GM19455 (cell line): ENCODE measurements around the gene PLEKHA3.
"Not testable (repeated sequence)": the region's sequence is repeated elsewhere in the genome, so short reads cannot be mapped to it uniquely, and the experiment has no call there.

Experiments used
- ATAC-seq: cut with Tn5 transposase; IDR thresholded peaks from one replicate; pipeline ENCODE4 v1.9.1; 2021; ENCODE audit not compliant: unreplicated experiment

PLEKHA3 gene

GRCh38 chr2:178480227-178481181 lies at the start of gene PLEKHA3:
Gene PLEKHA3 (plus strand): TSS chr2:178480457. CDS start chr2:178480870, 413 bp downstream.
- ATAC-seq = peak; percentile 72

- ATAC-seq = no peak
Measured at GRCh38 chr2:178436662-178437061, 43.6 kb upstream of the PLEKHA3 start.

GRCh38 chr2:178441426-178441825 lies 38.8 kb upstream of the PLEKHA3 start:
- no peak for ATAC-seq

- no peak for ATAC-seq
Measured at GRCh38 chr2:178448968-178449661, 31.1 kb upstream of the PLEKHA3 start.

- peak; percentile 9 for ATAC-seq
Measured at GRCh38 chr2:178449700-178450523, 30.3 kb upstream of the PLEKHA3 start.

GRCh38 chr2:178450524-178450773 lies 29.8 kb upstream of the PLEKHA3 start:
- peak; percentile 55 for ATAC-seq

GRCh38 chr2:178450774-178451525 lies 29.3 kb upstream of the PLEKHA3 start, which contains the start of the genes PJVK and PRKRA:
Gene PJVK (plus strand): TSS chr2:178451378. CDS start chr2:178453410, 2,032 bp downstream.
Gene PRKRA (minus strand): TSS chr2:178451175. CDS start chr2:178451030, 145 bp downstream.
- ATAC-seq = peak; percentile 84

GRCh38 chr2:178452334-178452733 lies 27.9 kb upstream of the PLEKHA3 start:
- no peak for ATAC-seq

- ATAC-seq = no peak
Measured at GRCh38 chr2:178452870-178453269, 27.4 kb upstream of the PLEKHA3 start.

GRCh38 chr2:178455947-178456346 lies 24.3 kb upstream of the PLEKHA3 start:
- ATAC-seq = no peak

GRCh38 chr2:178457390-178457886 lies 22.8 kb upstream of the PLEKHA3 start:
- ATAC-seq = no peak

- ATAC-seq = no peak
Measured at GRCh38 chr2:178469219-178469849, 10.9 kb upstream of the PLEKHA3 start.

GRCh38 chr2:178471313-178471712 lies 8.9 kb upstream of the PLEKHA3 start:
- ATAC-seq = not testable (repeated sequence)

- no peak for ATAC-seq
Measured at GRCh38 chr2:178473373-178473772, 6.9 kb upstream of the PLEKHA3 start.

GRCh38 chr2:178473931-178474330 lies 6.3 kb upstream of the PLEKHA3 start:
- ATAC-seq = no peak

- ATAC-seq = no peak
Measured at GRCh38 chr2:178474560-178474959, 5.7 kb upstream of the PLEKHA3 start.

GRCh38 chr2:178476477-178476876 lies 3.8 kb upstream of the PLEKHA3 start:
- ATAC-seq = no peak

GRCh38 chr2:178477443-178478129 lies 2.7 kb upstream of the PLEKHA3 start:
- no peak for ATAC-seq

GRCh38 chr2:178478130-178478438 lies 2.2 kb upstream of the PLEKHA3 start:
- no peak for ATAC-seq
